HEK293 (cell line): ENCODE results near the gene KDM2B.

Source experiments
- CTCF ChIP-seq: fragments of 450-650 bp; formaldehyde crosslinking; IDR thresholded peaks from 2 replicates; pipeline ENCODE4 v1.5.1; 2016; ENCODE audit warnings: missing biosample characterization, missing genetic modification characterization
- ZNF423 ChIP-seq: fragments of 450-650 bp; formaldehyde crosslinking; IDR thresholded peaks from 2 replicates; pipeline ENCODE4 v1.5.1; 2016; ENCODE audit warnings: missing biosample characterization, missing genetic modification characterization
- ZNF843 ChIP-seq: fragments of 450-650 bp; formaldehyde crosslinking; IDR thresholded peaks from 2 replicates; pipeline ENCODE4 v1.5.1; 2016; ENCODE audit warnings: missing biosample characterization, missing genetic modification characterization
- ZSCAN18 ChIP-seq: fragments of 450-650 bp; formaldehyde crosslinking; IDR thresholded peaks from 2 replicates; pipeline ENCODE4 v1.5.1; 2016; ENCODE audit warnings: missing biosample characterization, missing genetic modification characterization

DNA sequence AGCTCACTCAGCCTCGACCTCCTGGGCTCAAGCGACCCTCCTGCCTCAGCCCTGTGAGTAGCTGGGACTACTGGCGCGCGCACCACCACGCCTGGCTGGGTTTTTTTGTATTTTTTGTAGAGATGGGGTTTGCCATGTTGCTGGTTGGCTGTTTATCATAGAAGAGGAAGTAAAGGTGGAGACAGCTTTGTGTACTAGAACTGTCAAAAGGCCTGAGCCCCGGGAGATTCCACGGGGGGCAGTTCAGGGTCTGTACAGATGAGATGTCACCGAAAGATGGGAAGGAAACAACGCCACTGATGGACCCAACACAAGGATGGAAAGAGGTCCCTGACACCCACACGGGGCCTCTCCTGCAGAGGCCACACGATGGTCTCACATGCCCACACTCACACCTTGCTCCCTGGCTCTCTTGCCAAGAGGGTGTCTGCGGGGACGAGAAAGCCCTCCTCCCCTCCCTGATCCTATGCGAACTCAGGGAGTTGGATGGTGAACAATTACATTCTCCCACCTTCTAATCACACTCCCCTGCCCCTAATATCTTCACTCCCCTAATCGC is 66.6 kb downstream of the KDM2B start:
- TF ChIP-seq CTCF (tag by site-specific recombination) (no peak), ZNF843 (tag by site-specific recombination) (no peak), ZNF423 (tag by site-specific recombination) (no peak), ZSCAN18 (tag by site-specific recombination) (no peak)
